HepG2 (cell line): ENCODE results near the gene PIEZO2. TPM values are rescaled to one million over a fixed set of nuclear protein-coding genes. Genes with fewer than 3 reads are reported as not detected.

Experiments used
- ATRX ChIP-seq: sonication (generic); formaldehyde crosslinking; IDR thresholded peaks from 2 replicates; pipeline ENCODE4 v1.4.0; 2020; ENCODE audit warnings: missing genetic modification reagents, borderline replicate concordance
- FOXJ3 ChIP-seq: sonication (generic); formaldehyde crosslinking; IDR thresholded peaks from 2 replicates; pipeline ENCODE4 v1.4.0; 2020; ENCODE audit warnings: missing genetic modification reagents, mild to moderate bottlenecking, borderline replicate concordance
- FOXK1 ChIP-seq: sonication (generic); formaldehyde crosslinking; IDR thresholded peaks from 2 replicates; pipeline ENCODE4 v1.4.0; 2020; ENCODE audit warnings: low read depth, missing genetic modification reagents, borderline replicate concordance
- FOXP1 ChIP-seq, 2 experiments: fragments of 450-650 bp in 1 of 2; IDR thresholded peaks; 2 replicates each; pipeline ENCODE4 v1.6.1; 2017 to 2018; ENCODE audit warnings: antibody characterized with exemption in 1 of 2
- HMG20A ChIP-seq: IDR thresholded peaks from 2 replicates; pipeline ENCODE4 v1.6.1; 2016; ENCODE audit warnings: borderline replicate concordance
- IRF2 ChIP-seq: IDR thresholded peaks from 2 replicates; pipeline ENCODE4 v1.6.1; 2018; ENCODE audit warnings: missing genetic modification reagents, missing compliant biosample characterization
- IRX3 ChIP-seq: sonication (generic); formaldehyde crosslinking; IDR thresholded peaks from 2 replicates; pipeline ENCODE4 v1.8.1; 2023; ENCODE audit warnings: mild to moderate bottlenecking, low read depth, missing genetic modification reagents, borderline replicate concordance
- YEATS4 ChIP-seq: sonication (generic); formaldehyde crosslinking; IDR thresholded peaks from 2 replicates; pipeline ENCODE4 v1.4.0; 2020; ENCODE audit warnings: missing genetic modification reagents, borderline replicate concordance
- ZHX2 ChIP-seq, 2 experiments: sonication (generic) in 1 of 2; formaldehyde crosslinking in 1 of 2; IDR thresholded peaks; 2 replicates each; pipeline versions ENCODE4 v1.6.1 to v1.9.0; 2014 to 2022; ENCODE audit warnings: antibody characterized with exemption in 1 of 2, borderline replicate concordance in 1 of 2, inconsistent platforms in 1 of 2, low read depth in 1 of 2, missing genetic modification reagents in 1 of 2
- ZNF3 ChIP-seq: IDR thresholded peaks from 2 replicates; pipeline ENCODE4 v1.7.0; 2017; ENCODE audit warnings: inconsistent platforms
- ZNF383 ChIP-seq: sonication (generic); formaldehyde crosslinking; IDR thresholded peaks from 2 replicates; pipeline ENCODE4 v1.4.0; 2020; ENCODE audit warnings: missing genetic modification reagents, mild to moderate bottlenecking, borderline replicate concordance
- ZNF407 ChIP-seq: sonication (generic); formaldehyde crosslinking; IDR thresholded peaks from one replicate; pipeline ENCODE4 v1.5.1; 2020; ENCODE audit warnings: mild to moderate bottlenecking, missing genetic modification reagents; ENCODE audit errors: not compliant biosample characterization
- ZNF431 ChIP-seq: sonication (generic); formaldehyde crosslinking; IDR thresholded peaks from 2 replicates; pipeline ENCODE4 v1.9.0; 2022; ENCODE audit warnings: missing genetic modification reagents, low read depth, mild to moderate bottlenecking, borderline replicate concordance
- ZNF530 ChIP-seq: sonication (generic); formaldehyde crosslinking; IDR thresholded peaks from 2 replicates; pipeline ENCODE4 v1.5.0; 2020; ENCODE audit warnings: low read depth, mild to moderate bottlenecking, missing genetic modification reagents
- ZNF562 ChIP-seq: sonication (generic); formaldehyde crosslinking; IDR thresholded peaks from 2 replicates; pipeline ENCODE4 v1.8.0; 2022; ENCODE audit warnings: missing genetic modification reagents, borderline replicate concordance
- ZNF746 ChIP-seq: sonication (generic); formaldehyde crosslinking; IDR thresholded peaks from 2 replicates; pipeline ENCODE4 v1.8.0; 2022; ENCODE audit warnings: mild to moderate bottlenecking, missing genetic modification reagents
- polyA plus RNA-seq, 8 experiments: library from polyadenylated mRNA; depleted of rRNA in 3 of 8; stranded (reverse) in 7 of 8; unstranded in 1 of 8; fragments of >200 nt; fragmentation: Illumina TruSeq in 4 of 8; extraction: Trizol in 4 of 8; gene quantifications; 2 replicates each; pipeline versions ENCODE4 v1.2.1 to v1.2.3, GENCODE V29; 2011 to 2016; ENCODE audit warnings: low read depth in 4 of 8, missing spikeins in 1 of 8, mixed read lengths in 1 of 8; ENCODE audit not compliant: insufficient read depth in 1 of 8
- total RNA-seq, 5 experiments: library from RNA; depleted of rRNA; stranded (reverse); fragments of >200 nt; fragmentation: Illumina TruSeq; extraction: Trizol; gene quantifications; 2 replicates each; pipeline ENCODE4 v1.2.3, GENCODE V29; 2016; ENCODE audit warnings: low read depth in 1 of 5

Gene PIEZO2
- total and polyA plus RNA-seq, 2 of the 13 experiments (the other 11 are each of a cell fraction or from before 2014, with no cell fraction given) = 15.2 to 27.2 TPM

DNA sequence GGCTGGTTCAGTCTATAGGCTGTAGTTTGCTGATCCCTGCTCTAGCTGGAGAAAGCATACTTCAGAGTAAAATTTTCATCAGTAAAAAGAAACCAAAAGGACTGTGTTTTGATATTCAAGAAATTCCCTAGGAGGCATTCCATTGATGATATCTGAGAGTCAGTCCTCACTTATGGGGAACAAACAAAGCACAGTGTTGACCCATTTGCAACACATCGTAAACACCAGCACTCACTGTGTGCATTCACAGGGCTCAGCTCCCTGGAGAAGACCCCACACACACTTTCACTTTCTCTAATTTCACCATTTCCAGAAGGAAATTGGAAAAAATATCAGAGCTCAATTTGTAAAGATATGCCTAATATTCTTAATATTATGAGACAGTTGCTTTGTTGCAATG is 147.1 kb downstream of the PIEZO2 start (continued):
- TF ChIP-seq ZHX2 (IDR thresholded peaks at IDR 0.05; ENCODE audit: low read depth) (no peak), ZHX2 (CRISPR knock-in tag; IDR thresholded peaks at IDR 0.05; ENCODE audit: borderline replicate concordance) (no peak), ZNF431 (CRISPR knock-in tag) (no peak), ZNF530 (CRISPR knock-in tag) (no peak), IRF2 (0 out of 2 replicates have a peak, but pooled peaks have one; percentile 38), ATRX (no peak), IRX3 (CRISPR knock-in tag) (no peak), YEATS4 (CRISPR knock-in tag) (no peak), ZNF746 (no peak), ZNF3 (CRISPR knock-in tag) (0 out of 2 replicates have a peak, but pooled peaks have one; percentile 46), HMG20A (CRISPR knock-in tag) (peak; percentile 27; the same call in 1 of the 2 replicates), FOXP1 (IDR thresholded peaks at IDR 0.05) (peak; percentile 73), FOXP1 (CRISPR knock-in tag; IDR thresholded peaks at IDR 0.05) (peak; percentile 90), ZNF407 (CRISPR knock-in tag) (no peak), ZNF562 (CRISPR knock-in tag) (no peak), FOXJ3 (no peak), ZNF383 (CRISPR knock-in tag) (no peak), FOXK1 (0 out of 2 replicates have a peak, but pooled peaks have one; percentile 42)
